ENCODE measurements around the gene TPI1. TPM values are rescaled to one million over a fixed set of nuclear protein-coding genes. Genes with fewer than 3 reads are reported as not detected.

The TPI1 gene
- total RNA-seq, 2 donors from 2014 or later = 805 to 1,294 TPM

GRCh38 chr12:6858799-6859198 lies 8.5 kb upstream of the TPI1 start:
- Mint-ChIP-seq H3K27ac (no peak overlapping the region), H3K27me3 (ENCODE audit: insufficient read depth) (no peaks in the 10 kb centered on the region), H3K36me3 (ENCODE audit: low read depth) (peaks cover 88% of the 10 kb centered on the region), H3K4me3 (no peak overlapping the region), H3K9me3 (no peaks in the 10 kb centered on the region), H3K4me1 (peaks cover 4% of the 10 kb centered on the region)
- no peak for TF ChIP-seq CTCF (conservative IDR thresholded peaks at IDR 0.05)
- no peak overlapping the region for H3K27ac ChIP-seq (ENCODE audit: low read depth, low read length)
- H3K9me3 ChIP-seq (ENCODE audit: control insufficient read depth, low read length) = no peaks in the 10 kb centered on the region
- H3K4me1 ChIP-seq (ENCODE audit: control insufficient read depth, insufficient read depth, low read length) = no peaks in the 10 kb centered on the region
- 80 to 86% methylated on average over 1 of the region's 2 CpGs for WGBS, 2 experiments (ENCODE audit: insufficient coverage in 1 of 2, insufficient read length in 1 of 2)
- H3K36me3 ChIP-seq (ENCODE audit: control insufficient read depth, insufficient read depth, low read length) = peaks cover 86% of the 10 kb centered on the region
- H3K27me3 ChIP-seq (ENCODE audit: control insufficient read depth, insufficient read depth, low read length, poor library complexity, severe bottlenecking) = no peaks in the 10 kb centered on the region
- DNase-seq = no peak
- no peak overlapping the region for H3K9ac ChIP-seq (ENCODE audit: extremely low read depth, low read length, poor library complexity, severe bottlenecking)
- no peak overlapping the region for H3K4me3 ChIP-seq (ENCODE audit: low read length)

- H3K27me3 Mint-ChIP-seq (ENCODE audit: insufficient read depth) = no peaks in the 10 kb centered on the region
- Histone ChIP-seq H3K36me3 (ENCODE audit: control insufficient read depth, insufficient read depth, low read length) (peaks cover 87% of the 10 kb centered on the region), H3K9me3 (ENCODE audit: control insufficient read depth, low read length) (no peaks in the 10 kb centered on the region), H3K4me3 (ENCODE audit: low read length) (no peak overlapping the region), H3K27ac (ENCODE audit: low read depth, low read length) (no peak overlapping the region), H3K9ac (ENCODE audit: extremely low read depth, low read length, poor library complexity, severe bottlenecking) (no peak overlapping the region), H3K4me1 (ENCODE audit: control insufficient read depth, insufficient read depth, low read length) (no peaks in the 10 kb centered on the region), H3K27me3 (ENCODE audit: control insufficient read depth, insufficient read depth, low read length, poor library complexity, severe bottlenecking) (no peaks in the 10 kb centered on the region)
- H3K27ac Mint-ChIP-seq = no peak overlapping the region
- DNase-seq = no peak
- H3K9me3 Mint-ChIP-seq = no peaks in the 10 kb centered on the region
- 96 to 97% methylated on average over 9 of the region's 9 CpGs for WGBS, 2 experiments (ENCODE audit: insufficient coverage in 1 of 2, insufficient read length in 1 of 2)
- H3K36me3 Mint-ChIP-seq (ENCODE audit: low read depth) = peaks cover 94% of the 10 kb centered on the region
- no peak overlapping the region for H3K4me3 Mint-ChIP-seq
- no peak for TF ChIP-seq CTCF (conservative IDR thresholded peaks at IDR 0.05)
- no peaks in the 10 kb centered on the region for H3K4me1 Mint-ChIP-seq
These were observed 7.2 kb upstream of the TPI1 start for GRCh38 chr12:6860116-6860515.

DNA sequence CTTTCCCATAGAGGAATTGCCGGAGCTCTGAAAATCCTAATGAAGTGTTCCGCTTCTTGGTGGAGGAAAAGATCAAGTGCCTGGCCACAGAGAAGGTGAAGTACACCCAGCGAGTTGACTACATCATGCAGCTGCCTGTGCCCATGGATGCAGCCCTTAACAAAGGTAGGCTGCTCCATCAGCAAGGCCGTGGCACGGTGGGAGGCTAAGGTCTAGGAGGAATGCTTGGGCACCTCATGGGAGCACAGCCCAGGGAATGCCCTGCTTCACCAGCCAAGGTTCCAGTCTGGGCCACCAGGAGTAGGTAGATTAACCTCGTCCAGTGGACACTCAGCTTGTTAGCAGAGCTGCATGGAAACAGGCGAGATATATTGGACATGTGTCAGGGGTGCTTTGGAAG lies 6.4 kb upstream of the TPI1 start:
- Mint-ChIP-seq H3K4me3 (no peak overlapping the region), H3K27me3 (ENCODE audit: insufficient read depth) (no peaks in the 10 kb centered on the region), H3K27ac (no peak overlapping the region), H3K4me1 (peaks cover 5% of the 10 kb centered on the region), H3K9me3 (no peaks in the 10 kb centered on the region), H3K36me3 (ENCODE audit: low read depth) (peaks cover 96% of the 10 kb centered on the region)
- WGBS, 2 experiments (ENCODE audit: insufficient coverage in 1 of 2, insufficient read length in 1 of 2) = 90 to 94% methylated on average over 5 to 7 of the region's 7 CpGs
- DNase-seq = no peak
- H3K9ac ChIP-seq (ENCODE audit: extremely low read depth, low read length, poor library complexity, severe bottlenecking) = no peak overlapping the region
- no peaks in the 10 kb centered on the region for H3K4me1 ChIP-seq (ENCODE audit: control insufficient read depth, insufficient read depth, low read length)
- H3K36me3 ChIP-seq (ENCODE audit: control insufficient read depth, insufficient read depth, low read length) = peaks cover 88% of the 10 kb centered on the region
- no peak overlapping the region for H3K27ac ChIP-seq (ENCODE audit: low read depth, low read length)
- no peaks in the 10 kb centered on the region for H3K9me3 ChIP-seq (ENCODE audit: control insufficient read depth, low read length)
- TF ChIP-seq CTCF (conservative IDR thresholded peaks at IDR 0.05) = no peak
- no peaks in the 10 kb centered on the region for H3K27me3 ChIP-seq (ENCODE audit: control insufficient read depth, insufficient read depth, low read length, poor library complexity, severe bottlenecking)
- no peak overlapping the region for H3K4me3 ChIP-seq (ENCODE audit: low read length)
